Motor neuron (in vitro differentiated cells): Measurements from ENCODE around the gene TSPAN18. TPM values are rescaled to one million over a fixed set of nuclear protein-coding genes. Genes with fewer than 3 reads are reported as not detected.

Experiments
- ATAC-seq, 8 experiments: fragments of 200-7000 bp; cut with Tn5 transposase; replicated peaks in 6 of 8; 2 replicates each; pipeline ENCODE4 v1.8.0; 2021; ENCODE audit warnings: mild to moderate bottlenecking in 8 of 8, moderate library complexity in 8 of 8
- H3K27ac ChIP-seq, 2 donors: fragments of 250-450 bp; sonication (Bioruptor Pico); 2 replicates each; pipeline ENCODE4 v1.9.0; 2021; ENCODE audit warnings: antibody characterized with exemption in 2 of 2, mild to moderate bottlenecking in 2 of 2, moderate library complexity in 1 of 2
- H3K4me1 ChIP-seq, 2 donors: fragments of 250-450 bp; sonication (Bioruptor Pico); replicated peaks in 1 of 2; 2 replicates each; pipeline ENCODE4 v1.6.1; 2021; ENCODE audit warnings: antibody characterized with exemption in 2 of 2, mild to moderate bottlenecking in 2 of 2, moderate library complexity in 1 of 2
- H3K4me3 ChIP-seq, 5 donors: fragments of 250-450 bp; sonication (Bioruptor Pico); 2 replicates each; pipeline ENCODE4 v1.9.0; 2021; ENCODE audit warnings: antibody characterized with exemption in 5 of 5, mild to moderate bottlenecking in 5 of 5, moderate library complexity in 4 of 5
- WGBS, 10 experiments: fragments of 450-650 bp; shearing (Covaris generic); methylation state at CpG; one replicate each; pipeline ENCODE4 v1.0.0; 2022; 5-methylcytosine and 5-hydroxymethylcytosine counted together
- in situ Hi-C, 9 experiments: fragments of 400-800 bp; cut with MboI; loops; one replicate each; pipeline ENCODE4 v1.15.0; 2021; ENCODE audit warnings: low sequenced_read_pairs in 9 of 9, low pct_unique_long_range_greater_than_20kb in 2 of 9; ENCODE audit not compliant: unreplicated experiment in 9 of 9
- total RNA-seq, 8 experiments: library from RNA; unstranded; fragments of 300-600 nt; gene quantifications; 2 replicates each; pipeline versions ENCODE4 v1.2.3 to v1.2.4, GENCODE V29; 2022

TSPAN18 gene
- total RNA-seq, 8 experiments from 2014 or later: 17.4 to 128 (median 30.2) TPM

DNA sequence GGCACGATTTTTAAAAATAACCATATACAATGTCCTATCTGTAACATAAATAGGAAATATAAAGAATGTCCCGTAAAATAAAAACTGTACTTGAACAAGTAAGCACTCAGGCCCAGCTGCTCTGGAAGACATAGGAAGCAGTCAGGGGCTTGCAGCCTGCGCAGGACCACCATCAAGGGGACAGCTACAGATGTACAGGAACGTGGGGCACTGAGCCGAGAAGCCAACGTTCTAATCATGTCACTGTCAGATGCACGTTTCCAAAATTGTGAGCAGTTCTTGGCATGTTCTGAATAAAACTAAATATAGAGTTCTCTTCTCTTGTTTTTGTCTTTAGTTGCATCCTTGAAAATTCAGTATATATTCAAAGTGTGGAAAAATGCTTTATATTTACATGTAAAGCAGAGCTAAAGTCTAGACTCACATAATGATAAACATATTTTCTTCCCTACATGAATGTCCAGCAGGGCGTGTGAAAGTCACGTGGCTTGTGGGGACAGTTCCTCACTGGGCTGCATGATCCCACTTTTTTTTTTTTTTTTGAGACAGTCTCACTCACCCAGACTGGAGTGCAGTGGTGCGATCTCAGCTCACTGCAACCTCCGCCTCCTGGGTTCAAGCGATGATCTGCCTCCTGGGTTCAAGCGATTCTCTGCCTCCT is 28.4 kb upstream of the TSPAN18 start:
- 0 to 100% (median 65%) methylated on average over 1 to 11 of the region's 13 CpGs for WGBS, 10 experiments
- Histone ChIP-seq H3K4me1 (peaks cover 3 to 10% of the 10 kb centered on the region in 2 donors), H3K4me3 (no peak overlapping the region), H3K27ac (no peak overlapping the region)
- in situ Hi-C loops: no loop called here
- ATAC-seq: peak in 1 of 8 experiments; percentile 40

DNA sequence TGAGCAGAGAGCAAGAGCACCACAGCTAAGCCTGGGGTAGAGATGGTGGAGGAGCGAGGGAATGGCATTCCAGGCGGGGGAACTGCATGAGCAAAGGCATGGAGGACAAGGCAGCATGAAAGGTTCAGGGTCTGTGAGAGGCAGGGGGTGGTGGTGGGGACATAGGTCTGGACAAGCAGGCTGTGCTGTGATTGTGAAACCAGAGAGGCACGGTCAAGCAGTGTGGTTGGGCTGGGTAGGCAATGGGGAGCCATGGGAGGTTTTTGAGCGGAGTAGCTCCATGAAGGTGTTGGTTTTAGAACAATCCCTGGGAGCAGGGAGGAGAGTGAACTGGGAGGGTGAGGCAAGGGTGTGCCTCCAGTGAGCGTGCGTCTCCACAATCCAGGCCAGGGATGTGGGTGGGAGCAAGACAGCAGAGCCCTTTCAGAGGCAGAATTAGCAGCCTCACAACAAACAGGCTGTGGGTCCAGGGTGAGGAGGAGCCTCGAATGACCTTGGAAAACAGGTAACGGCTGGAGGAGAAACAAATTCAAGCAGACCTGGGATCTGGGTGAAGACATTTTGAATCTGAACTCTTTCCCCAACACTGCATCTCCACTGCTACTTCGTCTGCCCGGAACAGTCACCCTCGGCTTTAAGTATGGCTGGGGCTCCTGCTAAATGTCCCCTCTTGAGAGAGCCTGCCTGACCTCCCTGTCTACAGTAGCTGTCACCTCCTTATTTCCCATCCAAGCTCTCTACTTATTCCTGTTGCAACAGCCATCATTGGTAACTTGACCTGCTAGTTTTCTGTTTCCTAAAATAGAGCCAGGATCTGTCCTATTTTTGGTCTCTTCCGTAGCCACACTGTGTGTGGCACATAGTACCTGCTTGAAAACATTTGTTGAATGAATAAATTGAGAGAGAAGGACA is 27.0 kb upstream of the TSPAN18 start:
- Histone ChIP-seq H3K4me3 (no peak overlapping the region), H3K4me1 (peaks cover under 1 to 5% of the 10 kb centered on the region in 2 donors), H3K27ac (no peak overlapping the region)
- peak in 2 of 8 experiments; percentile 52 to 79 for ATAC-seq
- in situ Hi-C loops: no loop called here
- WGBS, 10 experiments: 13 to 100% (median 80%) methylated on average over 1 to 5 of the region's 12 CpGs; no CpG with 5 or more reads in 3 of the 10 experiments

- no peak overlapping the region for H3K27ac ChIP-seq
- no peaks in the 10 kb centered on the region for H3K4me1 ChIP-seq
- 20 to 86% (median 33%) methylated on average over 1 of the region's 2 CpGs; no CpG with 5 or more reads in 7 of the 10 experiments for WGBS, 10 experiments
- in situ Hi-C loops: no loop called here
- ATAC-seq: no peak
- no peak overlapping the region for H3K4me3 ChIP-seq
Observed at GRCh38 chr11:44701276-44701675, 25.5 kb upstream of the TSPAN18 start.

GRCh38 chr11:44702889-44703288 is 23.9 kb upstream of the TSPAN18 start:
- H3K4me1 ChIP-seq: no peaks in the 10 kb centered on the region
- H3K27ac ChIP-seq: no peak overlapping the region
- no peak overlapping the region for H3K4me3 ChIP-seq
- no CpG with 5 or more reads among the region's 4 CpGs for WGBS, 10 experiments
- in situ Hi-C loops: no loop called here
- ATAC-seq: peak in 7 of 8 experiments; percentile 16 to 83 (median 45)

- Histone ChIP-seq H3K4me3 (no peak overlapping the region), H3K27ac (no peak overlapping the region), H3K4me1 (peaks cover 16 to 17% of the 10 kb centered on the region in 2 donors)
- in situ Hi-C loops: no loop called here
- no peak for ATAC-seq
- 0 to 100% (median 83%) methylated on average over 1 to 2 of the region's 2 CpGs; no CpG with 5 or more reads in 3 of the 10 experiments for WGBS, 10 experiments
Observed at GRCh38 chr11:44707094-44707493, 19.7 kb upstream of the TSPAN18 start.

GRCh38 chr11:44708009-44708408 is 18.8 kb upstream of the TSPAN18 start:
- in situ Hi-C loops: no loop called here
- 60 to 100% (median 70%) methylated on average over 1 to 9 of the region's 10 CpGs; no CpG with 5 or more reads in 5 of the 10 experiments for WGBS, 10 experiments
- no peak for ATAC-seq
- peaks cover 18 to 22% of the 10 kb centered on the region in 2 donors for H3K4me1 ChIP-seq
- H3K4me3 ChIP-seq: no peak overlapping the region
- no peak overlapping the region for H3K27ac ChIP-seq

DNA sequence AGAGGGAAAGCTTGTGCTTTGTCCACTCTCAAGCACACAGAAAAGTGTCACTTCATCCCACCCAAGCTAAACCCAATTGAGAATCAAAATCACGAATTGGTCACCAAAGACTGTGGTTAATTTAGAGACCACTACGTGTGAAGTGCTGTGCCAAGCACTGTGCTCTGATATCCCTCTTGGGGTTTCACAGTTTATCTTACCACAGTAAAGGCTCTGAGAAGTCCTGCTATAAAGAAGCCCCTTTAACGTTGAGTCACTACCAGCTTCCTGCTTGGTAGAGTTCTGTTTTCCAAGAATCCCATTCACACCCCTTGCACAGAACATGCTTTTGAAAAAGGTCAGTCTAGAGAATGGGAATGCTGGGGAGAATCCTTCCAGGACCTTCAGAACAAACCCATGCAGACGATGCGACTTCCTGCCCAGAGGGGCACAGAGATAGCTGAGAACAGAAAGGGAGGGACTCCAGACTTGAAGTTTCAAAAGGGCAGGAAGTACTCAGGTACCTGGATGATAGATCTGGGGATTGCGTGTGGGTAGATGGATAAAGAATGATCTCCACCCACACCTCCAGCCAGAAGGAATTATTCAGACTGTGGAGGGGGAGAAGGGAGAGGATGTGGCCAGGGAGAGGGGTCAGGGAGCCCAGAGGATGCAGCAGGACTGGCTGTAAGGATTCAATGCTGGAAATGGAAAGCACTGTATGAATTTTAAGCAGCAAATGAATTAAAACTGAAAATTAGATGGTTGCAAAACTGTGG is 18.1 kb upstream of the TSPAN18 start:
- Histone ChIP-seq H3K4me1 (peaks cover 18 to 22% of the 10 kb centered on the region in 2 donors), H3K4me3 (no peak overlapping the region), H3K27ac (no peak overlapping the region)
- in situ Hi-C loops: no loop called here
- no peak for ATAC-seq
- 60 to 100% (median 76%) methylated on average over 1 to 4 of the region's 6 CpGs; no CpG with 5 or more reads in 4 of the 10 experiments for WGBS, 10 experiments

DNA sequence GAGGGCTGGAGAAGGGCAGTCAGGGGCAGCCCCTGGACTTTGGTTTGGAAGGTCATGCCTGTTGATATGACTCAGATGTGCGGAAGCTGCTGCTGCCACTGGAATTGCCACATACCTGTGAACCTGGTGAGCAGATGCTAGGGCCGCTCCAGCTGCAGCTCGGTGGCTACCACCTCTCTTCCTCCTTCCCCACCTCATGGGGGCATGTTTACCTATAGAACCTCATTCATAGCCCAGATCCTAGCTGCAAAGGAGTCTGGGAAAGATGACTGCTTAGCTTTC is 17.5 kb upstream of the TSPAN18 start:
- in situ Hi-C loops: no loop called here
- no peak for ATAC-seq
- WGBS, 10 experiments: 20 to 100% (median 90%) methylated on average over 1 to 2 of the region's 3 CpGs; no CpG with 5 or more reads in 6 of the 10 experiments
- H3K4me3 ChIP-seq: no peak overlapping the region
- no peak overlapping the region for H3K27ac ChIP-seq
- peaks cover 18 to 22% of the 10 kb centered on the region in 2 donors for H3K4me1 ChIP-seq

DNA sequence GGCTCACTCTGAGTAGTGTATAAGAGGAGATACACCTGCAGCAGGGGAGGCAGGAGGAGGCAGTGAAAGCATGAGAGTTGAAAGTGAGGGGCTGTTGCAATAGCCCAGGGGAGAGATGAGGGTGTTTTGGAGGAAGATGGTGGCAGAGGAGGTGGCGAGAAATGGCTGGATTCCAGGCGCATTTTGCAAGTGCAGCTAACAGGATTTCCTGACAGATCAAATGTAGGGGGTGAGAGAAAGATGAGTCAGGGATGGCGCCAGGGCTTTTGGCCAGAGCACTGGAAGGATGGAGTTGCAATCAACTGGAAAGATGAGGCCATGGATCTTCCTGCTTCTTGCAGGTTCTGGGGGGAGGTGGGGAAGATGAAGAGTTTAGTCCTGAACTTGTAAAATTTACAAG is 16.8 kb upstream of the TSPAN18 start:
- in situ Hi-C loops: no loop called here
- Histone ChIP-seq H3K4me3 (no peak overlapping the region), H3K4me1 (peaks cover 18 to 22% of the 10 kb centered on the region in 2 donors), H3K27ac (no peak overlapping the region)
- ATAC-seq: no peak
- WGBS, 10 experiments: 40 to 100% (median 87%) methylated on average over 1 to 3 of the region's 3 CpGs; no CpG with 5 or more reads in 1 of the 10 experiments

- in situ Hi-C loops: no loop called here
- Histone ChIP-seq H3K4me1 (peaks cover 18 to 22% of the 10 kb centered on the region in 2 donors), H3K4me3 (no peak overlapping the region), H3K27ac (peak overlapping the region; percentile 57 to 67)
- ATAC-seq: peak in 5 of 8 experiments; percentile 95 to 98 (median 96)
- 0 to 59% (median 24%) methylated on average over 1 to 5 of the region's 6 CpGs; no CpG with 5 or more reads in 2 of the 10 experiments for WGBS, 10 experiments
Observed at GRCh38 chr11:44711113-44711786, 15.5 kb upstream of the TSPAN18 start.

DNA sequence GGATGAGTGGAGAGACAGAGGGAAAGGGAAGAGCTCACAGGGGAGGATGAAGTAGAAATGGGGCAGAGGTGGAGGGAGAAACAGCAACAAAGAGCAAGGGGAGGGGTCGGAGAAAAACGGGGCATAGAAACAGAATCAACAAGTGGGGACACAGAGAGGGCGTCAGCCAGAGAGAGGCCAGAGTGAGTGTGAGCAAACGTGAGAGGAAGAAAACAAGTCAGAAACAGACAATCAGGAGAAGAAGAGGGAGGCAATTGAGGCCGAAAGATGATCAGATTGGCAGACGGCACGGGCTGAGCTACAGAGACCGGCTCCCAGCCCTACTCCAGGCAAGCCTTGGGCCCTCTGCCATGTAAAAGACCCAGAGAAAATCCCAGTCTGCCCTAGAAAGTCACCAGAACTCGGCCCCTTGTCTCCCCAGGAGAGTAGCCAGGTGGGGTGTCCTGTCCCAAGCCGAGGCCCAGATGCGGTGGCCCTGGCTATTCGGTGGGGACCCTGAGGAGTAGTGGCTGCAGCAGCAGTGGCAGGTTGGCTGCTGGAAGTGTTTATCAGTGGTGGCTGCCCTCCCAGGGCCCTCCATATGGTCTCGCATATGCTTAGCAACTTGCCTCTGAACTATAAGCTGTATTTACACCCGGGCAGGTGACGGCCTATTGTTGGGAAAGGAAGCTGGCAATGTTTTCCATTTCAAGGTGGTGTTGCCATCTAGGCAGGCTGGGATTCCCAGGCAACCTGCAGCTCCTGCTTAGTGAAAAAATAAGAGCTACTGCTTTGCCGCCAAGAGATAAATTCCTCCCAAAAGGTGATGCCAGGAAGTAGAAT is 14.8 kb upstream of the TSPAN18 start:
- in situ Hi-C loops: no loop called here
- Histone ChIP-seq H3K4me1 (peaks cover 18 to 22% of the 10 kb centered on the region in 2 donors), H3K27ac (peak overlapping the region in 1 of 2 donors; percentile 67), H3K4me3 (no peak overlapping the region)
- 17 to 70% (median 50%) methylated on average over 4 to 14 of the region's 16 CpGs for WGBS, 10 experiments
- ATAC-seq: peak in 4 of 8 experiments; percentile 10 to 34 (median 21)

GRCh38 chr11:44713022-44713421 is 13.7 kb upstream of the TSPAN18 start:
- WGBS, 10 experiments: 60 to 100% (median 94%) methylated on average over 1 of the region's 1 CpG; no CpG with 5 or more reads in 4 of the 10 experiments
- Histone ChIP-seq H3K27ac (no peak overlapping the region), H3K4me3 (no peak overlapping the region), H3K4me1 (peaks cover 18 to 22% of the 10 kb centered on the region in 2 donors)
- in situ Hi-C loops: no loop called here
- no peak for ATAC-seq
